GM21723 (cell line): ENCODE data around the gene PTPN2.
"Not testable (repeated sequence)": the region's sequence is repeated elsewhere in the genome, so short reads cannot be mapped to it uniquely, and the experiment has no call there.

Source experiments
- ATAC-seq: cut with Tn5 transposase; IDR thresholded peaks from one replicate; pipeline ENCODE4 v1.9.1; 2021; ENCODE audit warnings: mild to moderate bottlenecking, moderate library complexity; ENCODE audit not compliant: unreplicated experiment

PTPN2 gene

GRCh38 chr18:12895014-12895413 is 11.0 kb upstream of the PTPN2 start:
- ATAC-seq: no peak

GRCh38 chr18:12891561-12891960 is 7.5 kb upstream of the PTPN2 start:
- ATAC-seq: no peak

DNA sequence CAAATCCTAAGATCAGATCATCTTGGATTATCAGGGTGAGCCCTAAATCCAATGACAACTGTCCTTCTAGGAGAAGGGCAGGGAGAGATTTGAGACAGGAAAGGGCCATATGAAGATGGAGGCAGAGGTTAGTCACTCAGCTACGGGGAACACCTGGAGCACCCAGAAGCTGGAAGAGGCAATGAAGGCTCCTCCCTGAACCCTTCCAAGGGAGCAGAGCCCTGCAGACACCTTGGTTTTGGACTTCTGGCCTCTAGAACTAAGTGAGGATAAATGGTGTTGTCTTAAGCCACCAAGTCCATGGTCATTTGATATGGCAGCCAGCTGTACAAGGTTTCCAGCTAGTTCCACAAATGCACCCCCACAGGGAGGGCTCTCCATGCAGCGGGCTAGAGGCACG is 6.9 kb upstream of the PTPN2 start:
- no peak for ATAC-seq

GRCh38 chr18:12886498-12887126 is 2.6 kb upstream of the PTPN2 start:
- ATAC-seq: no peak

DNA sequence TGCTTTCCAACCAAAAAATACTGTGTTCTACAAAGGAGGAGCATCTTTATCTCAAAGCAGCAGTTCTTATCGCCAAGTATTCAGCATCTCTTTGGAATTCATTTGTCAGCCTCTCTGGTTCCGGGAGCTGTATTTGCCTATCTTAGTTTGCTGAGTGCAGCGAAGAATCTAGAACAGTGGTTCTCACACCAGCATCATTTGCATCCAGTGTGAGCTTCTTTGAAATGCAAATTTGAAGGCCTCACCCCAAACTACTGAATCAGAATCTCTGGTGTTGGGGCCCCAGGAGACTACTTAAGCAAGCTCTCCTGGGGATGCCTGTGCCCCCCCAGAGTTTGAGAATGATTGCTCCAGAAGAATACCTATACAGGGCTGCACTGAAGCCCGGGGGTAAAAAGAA is 1.5 kb upstream of the PTPN2 start:
- no peak for ATAC-seq

- ATAC-seq: no peak
Measured at GRCh38 chr18:12884406-12885323, 628 bp upstream of the PTPN2 start.

DNA sequence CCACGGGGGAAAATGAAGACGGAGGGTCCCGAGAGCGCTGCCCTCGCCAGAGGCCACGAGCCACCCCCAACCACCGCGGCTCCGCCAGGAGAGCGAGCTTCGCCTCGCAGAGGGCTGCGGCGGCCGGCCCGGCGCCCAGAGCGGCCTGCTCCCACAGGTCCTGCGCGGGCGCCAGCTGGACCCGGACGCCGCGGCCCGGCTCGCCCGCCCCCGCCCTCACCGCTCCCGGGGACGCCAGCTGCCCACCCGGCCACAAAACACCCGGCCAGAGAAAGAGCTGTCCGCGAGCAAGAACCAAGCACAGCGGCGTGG is 709 bp downstream of the PTPN2 start:
- peak; percentile 12 for ATAC-seq

- ATAC-seq: no peak
Measured at GRCh38 chr18:12882453-12883371, 1.3 kb downstream of the PTPN2 start.

GRCh38 chr18:12880541-12880910 is 3.5 kb downstream of the PTPN2 start:
- ATAC-seq: no peak

DNA sequence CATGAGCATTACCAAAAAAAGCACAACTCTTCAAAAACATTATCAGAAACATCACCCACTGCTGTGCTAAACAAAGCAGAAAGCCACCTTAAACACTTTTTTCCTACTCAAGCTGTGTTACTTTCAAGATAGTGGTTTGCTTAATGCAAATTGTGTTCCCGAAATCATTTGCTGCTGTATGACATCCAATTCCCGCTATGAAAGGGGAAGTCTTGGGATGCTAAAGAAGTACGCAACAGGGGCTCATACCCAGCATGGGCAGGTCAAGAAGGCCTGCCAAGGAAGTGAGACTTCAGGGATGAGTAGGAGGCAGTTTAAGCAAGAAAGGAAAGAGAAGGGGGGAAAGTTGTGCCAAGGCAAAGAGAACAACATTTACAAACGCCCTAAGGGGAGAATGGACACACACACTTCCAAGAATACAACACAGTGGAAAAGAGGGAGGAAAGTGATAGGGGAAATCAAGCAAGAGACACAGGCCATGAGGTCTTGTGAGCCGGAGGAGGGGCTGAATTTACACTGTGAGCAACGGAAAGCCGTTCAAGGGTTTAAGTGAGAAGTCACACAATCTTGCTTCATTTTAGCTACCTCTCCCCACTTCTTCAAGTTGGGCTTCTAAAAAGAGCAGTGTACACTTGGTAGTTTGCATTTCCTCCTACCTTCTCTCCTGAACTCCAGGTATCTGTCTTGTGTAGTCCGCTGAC is 4.0 kb downstream of the PTPN2 start:
- ATAC-seq: no peak

DNA sequence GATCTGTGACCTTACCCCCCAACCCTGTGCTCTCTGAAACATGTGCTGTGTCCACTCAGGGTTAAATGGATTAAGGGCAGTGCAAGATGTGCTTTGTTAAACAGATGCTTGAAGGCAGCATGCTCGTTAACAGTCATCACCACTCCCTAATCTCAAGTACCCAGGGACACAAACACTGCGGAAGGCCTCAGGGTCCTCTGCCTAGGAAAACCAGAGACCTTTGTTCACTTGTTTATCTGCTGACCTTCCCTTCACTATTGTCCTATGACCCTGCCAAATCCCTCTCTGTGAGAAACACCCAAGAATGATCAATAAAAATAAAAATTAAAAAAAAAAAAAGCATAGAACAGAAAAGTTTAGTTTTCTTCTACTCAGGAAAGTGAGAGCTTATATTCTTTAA is 9.0 kb downstream of the PTPN2 start:
- not testable (repeated sequence) for ATAC-seq

GRCh38 chr18:12873961-12874567 is 10.0 kb downstream of the PTPN2 start:
- not testable (repeated sequence) for ATAC-seq

GRCh38 chr18:12872408-12872807 is 11.6 kb downstream of the PTPN2 start:
- ATAC-seq: no peak

- no peak for ATAC-seq
Measured at GRCh38 chr18:12868576-12868975, 15.5 kb downstream of the PTPN2 start.

- ATAC-seq: no peak
Measured at GRCh38 chr18:12867441-12868123, 16.5 kb downstream of the PTPN2 start.

GRCh38 chr18:12863687-12864216 is 20.3 kb downstream of the PTPN2 start:
- ATAC-seq: no peak

DNA sequence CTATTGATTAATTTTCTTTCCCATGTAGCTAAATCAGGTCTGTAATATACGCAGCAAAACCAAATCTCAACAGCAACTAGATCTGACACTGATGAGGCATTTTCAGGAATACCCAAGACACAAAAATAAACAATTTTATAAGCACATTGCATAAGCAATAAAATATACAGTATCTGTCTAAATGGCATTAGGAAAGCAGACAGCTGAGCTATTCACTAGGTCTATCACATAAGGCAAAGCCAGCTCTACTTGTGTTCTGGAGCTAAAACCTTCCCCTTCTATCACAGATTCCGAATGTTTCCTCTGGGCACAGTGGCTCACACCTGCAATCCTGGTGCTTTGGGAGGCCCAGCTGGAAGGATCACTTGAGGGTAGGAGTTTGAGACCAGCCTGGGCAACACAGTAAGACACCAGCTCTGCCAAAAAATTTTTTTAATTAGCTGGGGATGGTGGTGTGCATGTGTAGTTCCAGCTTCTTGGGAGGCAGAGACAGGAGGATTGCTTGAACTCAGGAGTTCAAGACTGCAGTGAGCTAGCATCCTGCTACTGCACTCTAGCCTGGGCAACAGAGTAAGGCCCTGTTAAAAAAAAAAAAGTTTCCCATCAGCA is 21.1 kb downstream of the PTPN2 start:
- ATAC-seq: no peak

GRCh38 chr18:12862467-12862866 is 21.6 kb downstream of the PTPN2 start:
- ATAC-seq: no peak

DNA sequence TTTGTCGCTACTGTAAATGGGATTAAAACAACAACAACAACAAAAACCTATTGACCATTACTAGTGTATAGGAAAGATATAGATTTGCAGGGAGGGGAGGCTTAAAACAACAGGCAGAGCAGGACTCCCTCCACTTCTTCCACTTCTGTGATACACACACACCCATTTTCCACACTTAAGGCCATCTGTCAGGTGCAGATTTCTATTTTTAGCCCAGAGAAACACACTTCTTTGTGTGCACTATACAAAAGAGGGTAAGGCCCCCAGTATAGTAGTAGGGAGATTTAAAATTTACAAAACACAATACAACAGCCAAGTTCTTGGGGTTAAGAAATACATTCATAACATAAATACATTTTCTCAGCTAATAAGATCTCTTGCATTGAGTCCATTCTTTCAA is 22.4 kb downstream of the PTPN2 start:
- ATAC-seq: no peak
